ENCODE measurements around the gene IKZF3.

- TF ChIP-seq CTCF (IDR thresholded peaks at IDR 0.05): no peak
- TF ChIP-seq POLR2AphosphoS5 (IDR thresholded peaks at IDR 0.05): no peak
These were observed 63.6 kb downstream of the IKZF3 start for GRCh38 chr17:39800540-39800939.
